ENCODE results near the gene CUZD1. TPM values are rescaled to one million over a fixed set of nuclear protein-coding genes. Genes with fewer than 3 reads are reported as not detected.

Gene CUZD1
- total and polyA plus RNA-seq, 2 experiments from 2014 or later = 3.1 to 4.1 TPM

DNA sequence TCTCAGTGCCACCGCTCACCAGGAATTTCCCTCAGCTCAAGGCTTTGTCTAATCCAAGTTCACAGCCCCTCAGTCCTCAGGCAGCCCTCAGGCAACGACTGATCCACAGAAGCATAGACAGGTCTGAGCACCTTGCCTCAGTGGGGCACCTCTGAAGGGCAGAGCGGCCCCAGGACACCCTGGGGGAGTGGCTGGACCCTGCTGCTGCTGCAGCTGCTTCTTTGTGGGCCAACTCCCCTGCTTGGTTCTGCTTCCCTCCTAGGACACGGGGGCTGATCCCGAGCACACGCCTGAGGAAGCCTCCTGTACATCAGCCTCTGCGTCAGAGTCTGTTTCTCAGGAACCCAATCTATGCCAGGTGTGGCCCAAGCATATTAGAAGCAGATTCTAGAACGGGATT is 16.2 kb downstream of the CUZD1 start:
- H3K27ac Mint-ChIP-seq = no peak overlapping the region
- H3K9me3 Mint-ChIP-seq = no peaks in the 10 kb centered on the region
- no peak overlapping the region for H3K4me3 ChIP-seq
- no peak overlapping the region for H3K27ac ChIP-seq (ENCODE audit: low read depth)
- no peaks in the 10 kb centered on the region for H3F3A ChIP-seq (replicated peaks; ENCODE audit: low read depth)
- no peaks in the 10 kb centered on the region for H3K27me3 ChIP-seq (ENCODE audit: insufficient read depth)
- TF ChIP-seq NANOG (IDR thresholded peaks at IDR 0.05; ENCODE audit: borderline replicate concordance) (no peak), POLR2AphosphoS5 (IDR thresholded peaks at IDR 0.05; ENCODE audit: low read depth) (no peak), EZH2phosphoT487 (IDR thresholded peaks at IDR 0.05; ENCODE audit: unreplicated experiment) (no peak), STAT1 (IDR thresholded peaks at IDR 0.05; ENCODE audit: unreplicated experiment) (no peak), JUNB (IDR thresholded peaks at IDR 0.05; ENCODE audit: unreplicated experiment) (no peak), EZH2 (IDR thresholded peaks at IDR 0.05; ENCODE audit: low read depth, unreplicated experiment) (no peak), ZNF331 (CRISPR knock-in tag; IDR thresholded peaks at IDR 0.05; ENCODE audit: low read depth) (no peak), ZNF114 (CRISPR knock-in tag; IDR thresholded peaks at IDR 0.05) (no peak), CREB1 (CRISPR knock-in tag; IDR thresholded peaks at IDR 0.05; ENCODE audit: low read depth) (no peak)
- TF ChIP-seq, protein P1, sequence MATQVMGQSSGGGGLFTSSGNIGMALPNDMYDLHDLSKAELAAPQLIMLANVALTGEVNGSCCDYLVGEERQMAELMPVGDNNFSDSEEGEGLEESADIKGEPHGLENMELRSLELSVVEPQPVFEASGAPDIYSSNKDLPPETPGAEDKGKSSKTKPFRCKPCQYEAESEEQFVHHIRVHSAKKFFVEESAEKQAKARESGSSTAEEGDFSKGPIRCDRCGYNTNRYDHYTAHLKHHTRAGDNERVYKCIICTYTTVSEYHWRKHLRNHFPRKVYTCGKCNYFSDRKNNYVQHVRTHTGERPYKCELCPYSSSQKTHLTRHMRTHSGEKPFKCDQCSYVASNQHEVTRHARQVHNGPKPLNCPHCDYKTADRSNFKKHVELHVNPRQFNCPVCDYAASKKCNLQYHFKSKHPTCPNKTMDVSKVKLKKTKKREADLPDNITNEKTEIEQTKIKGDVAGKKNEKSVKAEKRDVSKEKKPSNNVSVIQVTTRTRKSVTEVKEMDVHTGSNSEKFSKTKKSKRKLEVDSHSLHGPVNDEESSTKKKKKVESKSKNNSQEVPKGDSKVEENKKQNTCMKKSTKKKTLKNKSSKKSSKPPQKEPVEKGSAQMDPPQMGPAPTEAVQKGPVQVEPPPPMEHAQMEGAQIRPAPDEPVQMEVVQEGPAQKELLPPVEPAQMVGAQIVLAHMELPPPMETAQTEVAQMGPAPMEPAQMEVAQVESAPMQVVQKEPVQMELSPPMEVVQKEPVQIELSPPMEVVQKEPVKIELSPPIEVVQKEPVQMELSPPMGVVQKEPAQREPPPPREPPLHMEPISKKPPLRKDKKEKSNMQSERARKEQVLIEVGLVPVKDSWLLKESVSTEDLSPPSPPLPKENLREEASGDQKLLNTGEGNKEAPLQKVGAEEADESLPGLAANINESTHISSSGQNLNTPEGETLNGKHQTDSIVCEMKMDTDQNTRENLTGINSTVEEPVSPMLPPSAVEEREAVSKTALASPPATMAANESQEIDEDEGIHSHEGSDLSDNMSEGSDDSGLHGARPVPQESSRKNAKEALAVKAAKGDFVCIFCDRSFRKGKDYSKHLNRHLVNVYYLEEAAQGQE (IDR thresholded peaks at IDR 0.05; ENCODE audit: unreplicated experiment) = no peak
- TF ChIP-seq, protein P2, sequence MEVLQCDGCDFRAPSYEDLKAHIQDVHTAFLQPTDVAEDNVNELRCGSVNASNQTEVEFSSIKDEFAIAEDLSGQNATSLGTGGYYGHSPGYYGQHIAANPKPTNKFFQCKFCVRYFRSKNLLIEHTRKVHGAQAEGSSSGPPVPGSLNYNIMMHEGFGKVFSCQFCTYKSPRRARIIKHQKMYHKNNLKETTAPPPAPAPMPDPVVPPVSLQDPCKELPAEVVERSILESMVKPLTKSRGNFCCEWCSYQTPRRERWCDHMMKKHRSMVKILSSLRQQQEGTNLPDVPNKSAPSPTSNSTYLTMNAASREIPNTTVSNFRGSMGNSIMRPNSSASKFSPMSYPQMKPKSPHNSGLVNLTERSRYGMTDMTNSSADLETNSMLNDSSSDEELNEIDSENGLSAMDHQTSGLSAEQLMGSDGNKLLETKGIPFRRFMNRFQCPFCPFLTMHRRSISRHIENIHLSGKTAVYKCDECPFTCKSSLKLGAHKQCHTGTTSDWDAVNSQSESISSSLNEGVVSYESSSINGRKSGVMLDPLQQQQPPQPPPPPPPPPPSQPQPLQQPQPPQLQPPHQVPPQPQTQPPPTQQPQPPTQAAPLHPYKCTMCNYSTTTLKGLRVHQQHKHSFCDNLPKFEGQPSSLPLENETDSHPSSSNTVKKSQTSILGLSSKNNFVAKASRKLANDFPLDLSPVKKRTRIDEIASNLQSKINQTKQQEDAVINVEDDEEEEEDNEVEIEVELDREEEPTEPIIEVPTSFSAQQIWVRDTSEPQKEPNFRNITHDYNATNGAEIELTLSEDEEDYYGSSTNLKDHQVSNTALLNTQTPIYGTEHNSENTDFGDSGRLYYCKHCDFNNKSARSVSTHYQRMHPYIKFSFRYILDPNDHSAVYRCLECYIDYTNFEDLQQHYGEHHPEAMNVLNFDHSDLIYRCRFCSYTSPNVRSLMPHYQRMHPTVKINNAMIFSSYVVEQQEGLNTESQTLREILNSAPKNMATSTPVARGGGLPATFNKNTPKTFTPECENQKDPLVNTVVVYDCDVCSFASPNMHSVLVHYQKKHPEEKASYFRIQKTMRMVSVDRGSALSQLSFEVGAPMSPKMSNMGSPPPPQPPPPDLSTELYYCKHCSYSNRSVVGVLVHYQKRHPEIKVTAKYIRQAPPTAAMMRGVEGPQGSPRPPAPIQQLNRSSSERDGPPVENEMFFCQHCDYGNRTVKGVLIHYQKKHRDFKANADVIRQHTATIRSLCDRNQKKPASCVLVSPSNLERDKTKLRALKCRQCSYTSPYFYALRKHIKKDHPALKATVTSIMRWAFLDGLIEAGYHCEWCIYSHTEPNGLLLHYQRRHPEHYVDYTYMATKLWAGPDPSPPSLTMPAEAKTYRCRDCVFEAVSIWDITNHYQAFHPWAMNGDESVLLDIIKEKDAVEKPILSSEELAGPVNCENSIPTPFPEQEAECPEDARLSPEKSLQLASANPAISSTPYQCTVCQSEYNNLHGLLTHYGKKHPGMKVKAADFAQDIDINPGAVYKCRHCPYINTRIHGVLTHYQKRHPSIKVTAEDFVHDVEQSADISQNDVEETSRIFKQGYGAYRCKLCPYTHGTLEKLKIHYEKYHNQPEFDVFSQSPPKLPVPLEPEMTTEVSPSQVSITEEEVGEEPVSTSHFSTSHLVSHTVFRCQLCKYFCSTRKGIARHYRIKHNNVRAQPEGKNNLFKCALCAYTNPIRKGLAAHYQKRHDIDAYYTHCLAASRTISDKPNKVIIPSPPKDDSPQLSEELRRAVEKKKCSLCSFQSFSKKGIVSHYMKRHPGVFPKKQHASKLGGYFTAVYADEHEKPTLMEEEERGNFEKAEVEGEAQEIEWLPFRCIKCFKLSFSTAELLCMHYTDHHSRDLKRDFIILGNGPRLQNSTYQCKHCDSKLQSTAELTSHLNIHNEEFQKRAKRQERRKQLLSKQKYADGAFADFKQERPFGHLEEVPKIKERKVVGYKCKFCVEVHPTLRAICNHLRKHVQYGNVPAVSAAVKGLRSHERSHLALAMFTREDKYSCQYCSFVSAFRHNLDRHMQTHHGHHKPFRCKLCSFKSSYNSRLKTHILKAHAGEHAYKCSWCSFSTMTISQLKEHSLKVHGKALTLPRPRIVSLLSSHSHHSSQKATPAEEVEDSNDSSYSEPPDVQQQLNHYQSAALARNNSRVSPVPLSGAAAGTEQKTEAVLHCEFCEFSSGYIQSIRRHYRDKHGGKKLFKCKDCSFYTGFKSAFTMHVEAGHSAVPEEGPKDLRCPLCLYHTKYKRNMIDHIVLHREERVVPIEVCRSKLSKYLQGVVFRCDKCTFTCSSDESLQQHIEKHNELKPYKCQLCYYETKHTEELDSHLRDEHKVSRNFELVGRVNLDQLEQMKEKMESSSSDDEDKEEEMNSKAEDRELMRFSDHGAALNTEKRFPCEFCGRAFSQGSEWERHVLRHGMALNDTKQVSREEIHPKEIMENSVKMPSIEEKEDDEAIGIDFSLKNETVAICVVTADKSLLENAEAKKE (CRISPR knock-in tag; IDR thresholded peaks at IDR 0.05) = no peak
- TF ChIP-seq, protein P3, sequence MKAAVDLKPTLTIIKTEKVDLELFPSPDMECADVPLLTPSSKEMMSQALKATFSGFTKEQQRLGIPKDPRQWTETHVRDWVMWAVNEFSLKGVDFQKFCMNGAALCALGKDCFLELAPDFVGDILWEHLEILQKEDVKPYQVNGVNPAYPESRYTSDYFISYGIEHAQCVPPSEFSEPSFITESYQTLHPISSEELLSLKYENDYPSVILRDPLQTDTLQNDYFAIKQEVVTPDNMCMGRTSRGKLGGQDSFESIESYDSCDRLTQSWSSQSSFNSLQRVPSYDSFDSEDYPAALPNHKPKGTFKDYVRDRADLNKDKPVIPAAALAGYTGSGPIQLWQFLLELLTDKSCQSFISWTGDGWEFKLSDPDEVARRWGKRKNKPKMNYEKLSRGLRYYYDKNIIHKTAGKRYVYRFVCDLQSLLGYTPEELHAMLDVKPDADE (IDR thresholded peaks at IDR 0.05) = no peak
- TF ChIP-seq, protein P4, sequence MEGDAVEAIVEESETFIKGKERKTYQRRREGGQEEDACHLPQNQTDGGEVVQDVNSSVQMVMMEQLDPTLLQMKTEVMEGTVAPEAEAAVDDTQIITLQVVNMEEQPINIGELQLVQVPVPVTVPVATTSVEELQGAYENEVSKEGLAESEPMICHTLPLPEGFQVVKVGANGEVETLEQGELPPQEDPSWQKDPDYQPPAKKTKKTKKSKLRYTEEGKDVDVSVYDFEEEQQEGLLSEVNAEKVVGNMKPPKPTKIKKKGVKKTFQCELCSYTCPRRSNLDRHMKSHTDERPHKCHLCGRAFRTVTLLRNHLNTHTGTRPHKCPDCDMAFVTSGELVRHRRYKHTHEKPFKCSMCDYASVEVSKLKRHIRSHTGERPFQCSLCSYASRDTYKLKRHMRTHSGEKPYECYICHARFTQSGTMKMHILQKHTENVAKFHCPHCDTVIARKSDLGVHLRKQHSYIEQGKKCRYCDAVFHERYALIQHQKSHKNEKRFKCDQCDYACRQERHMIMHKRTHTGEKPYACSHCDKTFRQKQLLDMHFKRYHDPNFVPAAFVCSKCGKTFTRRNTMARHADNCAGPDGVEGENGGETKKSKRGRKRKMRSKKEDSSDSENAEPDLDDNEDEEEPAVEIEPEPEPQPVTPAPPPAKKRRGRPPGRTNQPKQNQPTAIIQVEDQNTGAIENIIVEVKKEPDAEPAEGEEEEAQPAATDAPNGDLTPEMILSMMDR (conservative IDR thresholded peaks at IDR 0.05; ENCODE audit: low read depth in 2 of 2) = no peak
- H3K4me1 ChIP-seq (ENCODE audit: insufficient read depth) = no peaks in the 10 kb centered on the region
- no peaks in the 10 kb centered on the region; the same call in 1 of the 3 replicates for H3K4me1 Mint-ChIP-seq
- peaks cover 6% of the 10 kb centered on the region; the same call in 1 of the 2 replicates for H3K36me3 ChIP-seq (ENCODE audit: insufficient read depth)
- peaks cover 2% of the 10 kb centered on the region for H3K27me3 Mint-ChIP-seq (ENCODE audit: insufficient read depth, low read depth, poor library complexity)
- H3K4me2 ChIP-seq = no peak overlapping the region
- H2AFZ ChIP-seq = no peak overlapping the region
- H4K20me1 ChIP-seq (replicated peaks; ENCODE audit: insufficient read depth) = no peaks in the 10 kb centered on the region
- no peaks in the 10 kb centered on the region for H3K9me2 ChIP-seq (ENCODE audit: insufficient read depth)
- no peak overlapping the region for H3K4me3 Mint-ChIP-seq
- H3K79me2 ChIP-seq (replicated peaks; ENCODE audit: insufficient read depth) = no peaks in the 10 kb centered on the region
- ATAC-seq (peak; percentile 57; the same call in 2 of the 3 replicates), DNase-seq (ENCODE audit: low spot score) (no peak)
- H3K36me3 Mint-ChIP-seq (ENCODE audit: low read depth) = peaks cover 15% of the 10 kb centered on the region; the same call in 2 of the 3 replicates
